Measurements from ENCODE around the gene MYH14. TPM values are rescaled to one million over a fixed set of nuclear protein-coding genes. Genes with fewer than 3 reads are reported as not detected.

Gene MYH14
- total and polyA plus RNA-seq, 9 of the 15 experiments (the other 6 are each of a cell fraction or from before 2014, with no cell fraction given), result 0.04 to 0.86 (median 0.19) TPM; not detected in 2

GRCh38 chr19:50300814-50301606, 97.6 kb downstream of the MYH14 start (continued):
- no peak for TF ChIP-seq TEAD1 (CRISPR knock-in tag; IDR thresholded peaks at IDR 0.05)
- no peak for TF ChIP-seq SREBF2 (CRISPR knock-in tag; IDR thresholded peaks at IDR 0.05)
- no peak for TF ChIP-seq CLOCK (CRISPR knock-in tag; IDR thresholded peaks at IDR 0.05; ENCODE audit: borderline replicate concordance)
- no peak for TF ChIP-seq MTA1 (IDR thresholded peaks at IDR 0.05; ENCODE audit: borderline replicate concordance)
- no peak for TF ChIP-seq FOXP1 (CRISPR knock-in tag; IDR thresholded peaks at IDR 0.05)
- TF ChIP-seq ZNF76 (CRISPR knock-in tag; IDR thresholded peaks at IDR 0.05; ENCODE audit: borderline replicate concordance), result no peak
- no peak for TF ChIP-seq ZNF318 (IDR thresholded peaks at IDR 0.05; ENCODE audit: borderline replicate concordance in 1 of 2, low read depth in 1 of 2)
- TF ChIP-seq E2F3 (CRISPR knock-in tag; IDR thresholded peaks at IDR 0.05), result no peak
- TF ChIP-seq ZNF57 (CRISPR knock-in tag; IDR thresholded peaks at IDR 0.05), result no peak

Measured in K562 (cell line).